Stimulated activated CD8-positive, alpha-beta memory T cell treated with anti-CD3 and anti-CD28 coated beads, Interleukin-7, amount 100 ng/mL, for 48 hours (primary cell): ENCODE data around the gene MLANA.
A peak's percentile ranks its signal among the peaks of the same experiment; 100 is the strongest.

Experiments
- DNase-seq, 2 donors: peaks; one replicate each; pipeline ENCODE4 v3.0.0-alpha.2; 2020; ENCODE audit warnings: low read depth in 1 of 2; ENCODE audit errors: extremely low read depth in 1 of 2

MLANA gene

DNA sequence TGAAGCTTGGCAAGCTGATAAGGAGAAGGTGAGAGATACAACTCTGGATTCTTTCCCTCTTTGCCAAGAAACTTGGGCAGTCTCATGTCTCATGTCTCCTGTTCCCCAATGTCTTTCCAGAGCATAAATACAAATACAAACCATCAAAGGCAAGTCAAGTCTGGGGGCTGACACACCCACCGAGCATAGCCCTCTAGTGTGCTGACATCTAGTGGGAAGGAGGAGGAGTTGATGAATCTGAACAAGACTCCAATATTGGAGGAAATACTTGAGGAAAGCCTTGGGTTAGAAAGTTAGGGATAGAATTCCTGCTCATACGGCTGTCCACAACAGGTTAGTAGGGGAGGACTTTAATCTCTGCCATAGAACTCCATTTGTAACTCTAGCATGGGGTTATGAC lies 8.6 kb downstream of the MLANA start:
- no peak for DNase-seq

DNA sequence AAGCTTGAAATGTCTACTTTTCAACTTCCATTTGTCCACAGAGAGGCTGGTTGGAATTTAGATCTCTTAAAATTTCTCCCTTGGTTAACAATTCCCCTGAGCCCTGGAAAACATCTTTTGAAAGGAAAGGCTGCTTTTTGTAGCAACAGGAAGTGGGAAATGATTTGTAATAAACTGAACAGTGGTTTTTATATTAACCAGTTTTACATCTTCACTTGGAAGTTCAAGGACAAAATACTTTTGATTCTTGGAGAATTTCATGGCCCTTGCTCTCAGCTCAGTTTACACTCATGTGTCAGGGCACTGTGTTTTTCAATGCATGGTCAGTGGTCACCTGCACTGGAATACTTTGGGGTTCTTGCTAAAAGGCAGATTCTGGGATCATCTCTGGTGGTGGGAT lies 9.9 kb downstream of the MLANA start:
- DNase-seq: no peak

GRCh38 chr9:5902377-5902776 lies 11.7 kb downstream of the MLANA start:
- no peak for DNase-seq

GRCh38 chr9:5908918-5909317 lies 18.2 kb downstream of the MLANA start:
- no peak for DNase-seq

- DNase-seq: no peak
Observed at GRCh38 chr9:5909976-5910375, 19.3 kb downstream of the MLANA start.

DNA sequence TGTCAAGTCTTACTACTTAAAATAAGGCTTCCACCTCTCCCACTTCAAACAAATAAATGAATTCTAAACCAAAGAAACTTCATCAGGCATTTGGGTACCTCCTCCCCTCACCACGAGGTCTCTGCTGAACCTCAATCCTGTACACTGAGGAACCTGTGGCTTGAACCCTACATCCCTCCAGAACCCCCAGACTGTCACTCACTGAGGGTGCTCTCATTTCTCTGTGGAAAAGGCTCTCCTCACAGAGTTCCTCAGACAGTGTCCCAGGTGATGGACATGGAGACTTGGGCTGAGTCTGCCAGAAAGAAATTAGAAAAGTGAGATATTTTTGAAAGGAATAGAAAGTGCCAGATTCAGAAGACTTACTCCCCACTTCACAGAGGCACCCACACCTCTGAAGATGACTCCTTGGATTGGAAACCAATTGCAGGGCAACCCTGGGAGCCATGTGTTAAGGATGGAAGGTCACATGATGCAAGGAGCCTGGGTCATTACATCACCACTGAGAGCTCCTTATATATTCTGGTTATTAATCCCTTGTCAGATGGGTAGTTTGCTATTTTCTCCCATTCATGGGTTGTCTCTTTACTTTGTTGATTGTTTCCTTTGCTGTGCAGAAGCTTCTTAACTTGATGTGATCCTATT lies 19.8 kb downstream of the MLANA start:
- peak in 1 of 2 donors; percentile 13 for DNase-seq

- no peak for DNase-seq
Observed at GRCh38 chr9:5915438-5915837, 24.7 kb downstream of the MLANA start.

- no peak for DNase-seq
Observed at GRCh38 chr9:5917273-5917672, 26.6 kb downstream of the MLANA start.

DNA sequence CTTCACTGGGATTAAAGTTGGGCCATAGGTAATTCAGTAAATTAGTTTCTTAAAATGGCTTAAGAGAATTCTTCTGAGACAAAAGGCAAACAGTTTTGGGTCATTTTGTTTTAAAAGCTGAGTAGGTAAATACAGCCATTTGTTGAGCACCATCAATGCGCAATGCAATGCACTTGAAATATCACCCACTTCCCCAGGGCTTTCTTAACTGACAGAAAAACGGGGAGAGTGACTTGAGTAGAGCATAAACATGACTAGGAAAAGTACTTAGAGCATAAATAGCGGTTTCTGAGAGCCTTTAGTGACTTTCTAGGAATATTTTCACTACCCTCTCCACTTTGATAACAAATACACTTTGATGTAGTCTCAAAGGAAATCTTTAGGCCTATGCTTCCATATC lies 27.2 kb downstream of the MLANA start:
- no peak for DNase-seq

DNA sequence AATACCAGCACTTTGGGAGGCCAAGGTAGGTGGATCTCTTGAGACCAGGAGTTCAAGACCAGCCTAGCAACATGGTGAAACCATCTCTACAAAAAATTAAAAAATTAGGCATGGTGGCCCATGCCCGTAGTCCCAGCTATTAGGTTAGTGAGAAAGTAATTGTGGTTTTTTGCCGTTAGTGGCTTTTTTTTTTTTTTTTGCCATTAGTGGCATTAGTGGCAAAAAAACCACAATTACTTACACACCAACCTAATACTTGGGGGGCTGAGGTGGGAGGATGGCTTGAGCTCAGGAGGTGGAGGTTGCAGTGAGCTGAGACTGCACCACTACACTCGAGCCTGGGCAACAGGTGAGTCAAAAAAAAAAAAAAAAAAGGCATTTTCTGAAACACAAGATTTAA lies 27.8 kb downstream of the MLANA start:
- DNase-seq: no peak

DNA sequence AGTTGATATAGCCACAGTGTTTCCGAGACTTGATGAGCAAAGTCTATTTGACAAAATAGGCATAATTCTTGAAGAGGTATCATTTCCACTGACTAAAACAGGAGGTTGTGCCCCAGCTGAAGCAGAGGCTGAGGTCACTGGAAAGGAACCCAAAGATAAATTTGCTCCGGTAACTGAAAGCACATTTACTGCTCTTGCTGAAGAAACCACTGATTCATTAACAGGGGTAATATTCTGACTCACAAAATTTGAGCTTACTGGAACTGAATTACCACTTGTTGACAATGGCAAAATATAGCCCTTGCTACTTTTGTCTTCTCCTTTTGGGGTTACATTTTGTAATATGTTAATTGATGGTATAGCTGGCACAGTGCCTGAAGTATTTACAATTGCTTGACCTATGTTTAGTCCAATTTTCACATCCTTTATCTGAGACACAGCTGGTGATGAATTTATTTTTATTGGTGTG lies 30.2 kb downstream of the MLANA start:
- peak in 1 of 2 donors; percentile 15 for DNase-seq

GRCh38 chr9:5922192-5922591 lies 31.5 kb downstream of the MLANA start:
- DNase-seq: no peak

GRCh38 chr9:5931657-5932056 lies 41.0 kb downstream of the MLANA start:
- DNase-seq: no peak

DNA sequence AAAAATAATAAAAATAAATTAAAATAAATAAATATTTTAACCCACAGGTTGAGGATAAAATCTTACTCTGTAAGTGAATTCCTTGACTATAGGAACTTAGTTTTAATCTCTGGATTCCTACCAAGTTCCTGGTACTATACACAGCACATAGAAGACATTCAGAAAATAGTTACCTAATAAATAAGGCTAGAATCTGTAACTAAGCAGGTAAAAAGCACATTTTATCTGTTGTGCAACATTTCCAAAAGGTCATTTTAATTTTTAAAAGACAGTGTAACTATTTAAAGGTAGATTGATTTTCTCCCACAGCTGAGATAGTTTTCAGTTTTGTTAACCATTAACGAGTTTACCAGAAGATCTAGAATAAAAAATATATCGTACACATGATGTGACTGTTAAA lies 47.8 kb downstream of the MLANA start:
- DNase-seq: no peak

DNA sequence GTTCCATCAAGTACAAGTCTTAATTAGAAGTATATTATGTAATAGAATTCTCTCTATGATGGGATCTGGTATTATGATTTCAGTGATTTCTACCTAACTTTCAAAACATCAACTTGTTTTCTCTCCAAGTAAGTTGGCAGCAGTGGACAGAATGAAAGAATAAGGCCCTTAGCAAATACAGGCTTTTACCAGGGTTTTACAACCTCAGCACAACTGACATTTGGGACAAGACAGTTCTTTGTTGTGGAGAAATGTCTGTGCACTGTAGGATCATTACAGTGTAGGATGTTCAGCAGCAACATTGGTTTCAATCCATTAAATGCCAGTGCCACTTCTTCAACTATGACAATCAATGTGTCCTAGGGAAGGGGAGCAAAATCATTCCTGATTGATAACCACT lies 48.8 kb downstream of the MLANA start:
- DNase-seq: no peak

GRCh38 chr9:5941214-5941613 lies 50.5 kb downstream of the MLANA start:
- no peak for DNase-seq

GRCh38 chr9:5945112-5945511 lies 54.4 kb downstream of the MLANA start:
- DNase-seq: no peak

DNA sequence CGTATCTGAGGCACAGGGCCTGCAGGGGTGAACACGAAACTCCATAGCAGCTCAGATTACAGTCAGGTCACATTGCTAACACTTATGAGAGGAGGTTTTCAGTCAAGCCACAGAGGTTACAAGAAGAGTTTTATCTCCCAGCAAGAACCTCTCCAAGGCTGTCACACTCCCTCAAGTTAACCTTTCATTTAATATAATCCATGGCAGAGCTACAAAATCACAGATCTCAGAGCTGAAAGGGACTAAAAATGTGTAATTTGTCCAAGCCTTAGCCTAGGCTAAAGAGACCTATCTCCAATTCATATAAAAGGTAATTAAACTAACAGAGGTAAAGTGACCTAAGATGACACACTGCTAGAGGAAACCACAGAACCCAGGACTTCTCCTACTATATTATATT lies 57.2 kb downstream of the MLANA start:
- DNase-seq: no peak

GRCh38 chr9:5949103-5949699 lies 58.5 kb downstream of the MLANA start:
- no peak for DNase-seq

DNA sequence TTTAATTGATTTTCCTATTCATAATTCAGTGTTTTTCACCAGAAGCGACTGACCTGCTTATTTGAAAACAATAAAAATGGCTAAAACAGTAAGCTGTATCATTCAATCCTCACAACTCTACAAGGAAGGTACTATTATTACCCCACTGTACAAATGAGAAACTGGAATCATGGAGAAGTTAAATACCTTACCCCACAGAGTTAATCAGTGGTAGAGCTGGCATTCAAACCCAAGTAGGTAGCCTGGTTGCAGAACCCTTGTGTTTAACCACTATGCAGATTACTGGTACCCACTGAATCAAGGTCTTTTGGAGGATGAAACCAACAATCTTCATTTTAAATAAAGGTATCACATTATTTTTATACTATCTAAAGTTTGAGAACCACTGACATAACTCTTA lies 59.6 kb downstream of the MLANA start:
- DNase-seq: no peak

DNA sequence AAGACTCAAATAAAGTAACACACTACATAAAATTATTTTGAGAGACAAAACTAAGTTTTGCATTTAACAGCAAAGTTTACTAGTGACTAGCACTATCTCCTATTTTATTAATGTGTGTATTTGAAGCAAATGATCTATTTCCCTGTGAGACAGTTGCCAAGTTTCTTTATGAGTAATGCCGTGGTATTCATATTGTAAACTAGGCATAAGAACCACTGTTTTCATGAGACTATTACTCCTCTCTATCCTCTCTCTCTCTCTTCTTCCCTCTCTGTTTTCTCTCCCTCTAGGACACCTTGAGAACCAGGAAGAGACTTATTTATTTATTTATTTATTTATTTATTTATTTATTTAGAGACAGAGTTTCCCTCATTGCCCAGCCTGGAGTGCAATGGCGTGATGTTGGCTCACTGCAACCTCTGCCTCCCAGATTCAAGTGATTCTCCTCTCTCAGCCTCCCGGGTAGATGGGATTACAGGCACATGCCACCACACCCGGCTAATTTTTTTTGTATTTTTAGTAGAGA lies 61.1 kb downstream of the MLANA start:
- DNase-seq: no peak
